Ishikawa (cell line): ENCODE data around the gene PLCE1.

Experiments
- CEBPB ChIP-seq: IDR thresholded peaks from 2 replicates; pipeline ENCODE4 v1.6.1; 2012
- CREB1 ChIP-seq: IDR thresholded peaks from 2 replicates; pipeline ENCODE4 v1.6.1; 2012; ENCODE audit warnings: low read depth
- EGR1 ChIP-seq: IDR thresholded peaks from 2 replicates; pipeline ENCODE4 v1.6.1; 2012
- EP300 ChIP-seq: IDR thresholded peaks from 2 replicates; pipeline ENCODE4 v1.6.1; 2012; ENCODE audit warnings: borderline replicate concordance
- FOXM1 ChIP-seq: IDR thresholded peaks from 2 replicates; pipeline ENCODE4 v1.6.1; 2012; ENCODE audit warnings: low read depth, borderline replicate concordance
- NFIC ChIP-seq: IDR thresholded peaks from 2 replicates; pipeline ENCODE4 v1.6.1; 2012
- RAD21 ChIP-seq: IDR thresholded peaks from 2 replicates; pipeline ENCODE4 v1.6.1; 2012; ENCODE audit warnings: low read depth
- REST ChIP-seq: IDR thresholded peaks from 2 replicates; pipeline ENCODE4 v1.6.1; 2012; ENCODE audit warnings: low read depth, mild to moderate bottlenecking
- TAF1 ChIP-seq: IDR thresholded peaks from 2 replicates; pipeline ENCODE4 v1.6.1; 2012; ENCODE audit warnings: low read depth, mild to moderate bottlenecking
- TCF12 ChIP-seq: IDR thresholded peaks from 2 replicates; pipeline ENCODE4 v1.6.1; 2012; ENCODE audit warnings: low read depth
- TEAD4 ChIP-seq: IDR thresholded peaks from 2 replicates; pipeline ENCODE4 v1.6.1; 2012
- YY1 ChIP-seq: IDR thresholded peaks from 2 replicates; pipeline ENCODE4 v1.6.1; 2012; ENCODE audit warnings: low read depth
- ZBTB7A ChIP-seq: IDR thresholded peaks from 2 replicates; pipeline ENCODE4 v1.6.1; 2012; ENCODE audit warnings: low read depth
- TF ChIP-seq, protein P1 (sequence below): IDR thresholded peaks from 2 replicates; pipeline ENCODE4 v1.6.1; 2012
- TF ChIP-seq, protein P2 (sequence below): IDR thresholded peaks from 2 replicates; pipeline ENCODE4 v1.6.1; 2012

PLCE1 gene

GRCh38 chr10:94011296-94011695 is 17.6 kb downstream of the PLCE1 start:
- TF ChIP-seq TEAD4 (no peak), FOXM1 (no peak), NFIC (no peak), CREB1 (no peak), TCF12 (no peak), ZBTB7A (no peak), EP300 (no peak), YY1 (no peak), RAD21 (no peak), REST (no peak), TAF1 (no peak), CEBPB (no peak), EGR1 (no peak)
- TF ChIP-seq, protein P1, sequence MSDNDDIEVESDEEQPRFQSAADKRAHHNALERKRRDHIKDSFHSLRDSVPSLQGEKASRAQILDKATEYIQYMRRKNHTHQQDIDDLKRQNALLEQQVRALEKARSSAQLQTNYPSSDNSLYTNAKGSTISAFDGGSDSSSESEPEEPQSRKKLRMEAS = no peak
- TF ChIP-seq, protein P2, sequence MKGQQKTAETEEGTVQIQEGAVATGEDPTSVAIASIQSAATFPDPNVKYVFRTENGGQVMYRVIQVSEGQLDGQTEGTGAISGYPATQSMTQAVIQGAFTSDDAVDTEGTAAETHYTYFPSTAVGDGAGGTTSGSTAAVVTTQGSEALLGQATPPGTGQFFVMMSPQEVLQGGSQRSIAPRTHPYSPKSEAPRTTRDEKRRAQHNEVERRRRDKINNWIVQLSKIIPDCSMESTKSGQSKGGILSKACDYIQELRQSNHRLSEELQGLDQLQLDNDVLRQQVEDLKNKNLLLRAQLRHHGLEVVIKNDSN = no peak

GRCh38 chr10:94012834-94013233 is 19.1 kb downstream of the PLCE1 start:
- TF ChIP-seq REST (no peak), CREB1 (no peak), TCF12 (no peak), RAD21 (no peak), EP300 (no peak), YY1 (no peak), FOXM1 (no peak), TAF1 (no peak), ZBTB7A (no peak), CEBPB (no peak)
- TF ChIP-seq, protein P2 = no peak
- TF ChIP-seq, protein P1 = no peak

DNA sequence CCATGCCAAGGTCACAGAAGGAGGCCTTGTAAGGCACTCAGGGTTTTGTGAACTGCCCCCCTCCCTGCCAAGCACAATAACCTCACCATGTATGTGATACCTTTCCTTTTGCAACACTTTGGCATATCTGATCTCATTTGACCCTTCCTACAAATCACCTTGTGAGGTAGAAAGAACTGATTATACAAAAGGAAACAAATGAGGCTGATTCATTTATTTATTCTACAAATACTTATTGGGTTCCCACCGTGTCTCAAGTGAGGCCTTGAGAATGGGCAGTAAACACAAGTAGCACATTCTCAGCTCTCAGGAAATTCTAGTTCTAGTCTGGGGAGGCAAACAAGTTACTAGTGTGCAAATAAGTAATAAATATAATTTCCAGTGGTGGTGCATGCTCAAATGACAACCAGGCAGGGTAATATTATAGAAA is 19.6 kb downstream of the PLCE1 start:
- TF ChIP-seq EGR1 = no peak
- TF ChIP-seq, protein P2 = no peak
- TF ChIP-seq CREB1 = no peak
- TF ChIP-seq TCF12 = no peak
- TF ChIP-seq CEBPB = no peak
- no peak for TF ChIP-seq TEAD4
- TF ChIP-seq EP300 = no peak
- TF ChIP-seq REST = no peak
- TF ChIP-seq FOXM1 = no peak
- no peak for TF ChIP-seq ZBTB7A
- no peak for TF ChIP-seq RAD21
- TF ChIP-seq TAF1 = no peak
- TF ChIP-seq, protein P1 = no peak
- TF ChIP-seq NFIC = no peak
- TF ChIP-seq YY1 = no peak

DNA sequence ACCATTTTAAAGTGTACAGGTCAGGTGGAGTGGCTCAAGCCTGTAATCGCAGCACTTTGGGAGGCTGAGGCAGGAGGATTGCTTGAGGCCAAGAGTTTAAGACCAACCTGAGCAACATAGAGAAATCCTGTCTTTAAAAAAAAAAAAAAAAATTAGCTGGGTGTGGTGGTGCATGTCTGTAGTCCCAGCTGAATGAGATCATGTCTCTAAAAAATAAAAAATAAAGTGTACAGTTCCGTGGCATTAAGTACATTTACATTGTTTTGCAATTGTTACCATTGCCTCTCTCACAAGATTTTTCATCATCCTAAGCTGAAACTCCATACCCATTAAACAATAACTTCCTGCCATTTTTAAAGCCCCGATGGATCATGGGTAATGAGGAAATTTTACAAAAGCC is 20.6 kb downstream of the PLCE1 start:
- TF ChIP-seq TEAD4 = no peak
- TF ChIP-seq NFIC = no peak
- no peak for TF ChIP-seq TCF12
